Measurements from ENCODE around the gene ZNF414.

DNA sequence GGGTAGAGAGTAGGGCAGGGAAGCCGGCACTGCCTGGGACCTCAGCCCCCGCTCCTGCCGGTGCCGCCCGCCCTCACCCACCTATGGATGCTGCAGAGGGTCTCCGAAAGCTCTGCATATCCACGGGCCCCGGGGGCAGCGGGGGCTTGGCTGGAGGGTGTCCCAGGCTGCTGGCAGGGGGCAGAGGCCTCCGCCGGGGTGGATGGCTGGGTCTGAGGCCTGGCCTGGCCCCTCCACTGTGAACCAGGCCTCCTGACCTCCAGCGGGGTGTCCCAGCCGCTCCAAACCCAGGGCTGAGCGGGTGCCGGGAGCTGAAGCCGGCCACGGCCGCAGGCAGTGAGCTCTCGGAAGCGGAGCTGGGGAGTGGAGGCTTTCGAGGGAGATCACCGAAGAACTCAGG is 15.7 kb downstream of the ZNF414 start:
- TF ChIP-seq, protein P1, sequence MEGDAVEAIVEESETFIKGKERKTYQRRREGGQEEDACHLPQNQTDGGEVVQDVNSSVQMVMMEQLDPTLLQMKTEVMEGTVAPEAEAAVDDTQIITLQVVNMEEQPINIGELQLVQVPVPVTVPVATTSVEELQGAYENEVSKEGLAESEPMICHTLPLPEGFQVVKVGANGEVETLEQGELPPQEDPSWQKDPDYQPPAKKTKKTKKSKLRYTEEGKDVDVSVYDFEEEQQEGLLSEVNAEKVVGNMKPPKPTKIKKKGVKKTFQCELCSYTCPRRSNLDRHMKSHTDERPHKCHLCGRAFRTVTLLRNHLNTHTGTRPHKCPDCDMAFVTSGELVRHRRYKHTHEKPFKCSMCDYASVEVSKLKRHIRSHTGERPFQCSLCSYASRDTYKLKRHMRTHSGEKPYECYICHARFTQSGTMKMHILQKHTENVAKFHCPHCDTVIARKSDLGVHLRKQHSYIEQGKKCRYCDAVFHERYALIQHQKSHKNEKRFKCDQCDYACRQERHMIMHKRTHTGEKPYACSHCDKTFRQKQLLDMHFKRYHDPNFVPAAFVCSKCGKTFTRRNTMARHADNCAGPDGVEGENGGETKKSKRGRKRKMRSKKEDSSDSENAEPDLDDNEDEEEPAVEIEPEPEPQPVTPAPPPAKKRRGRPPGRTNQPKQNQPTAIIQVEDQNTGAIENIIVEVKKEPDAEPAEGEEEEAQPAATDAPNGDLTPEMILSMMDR (IDR thresholded peaks at IDR 0.05): no peak
- TF ChIP-seq EZH2 (IDR thresholded peaks at IDR 0.05; ENCODE audit: borderline replicate concordance, insufficient read depth, low read depth, low read length, poor library complexity, severe bottlenecking): no peak

Data from B cell (primary cell).